ENCODE data around the gene POLR1E.

POLR1E gene, protein sequence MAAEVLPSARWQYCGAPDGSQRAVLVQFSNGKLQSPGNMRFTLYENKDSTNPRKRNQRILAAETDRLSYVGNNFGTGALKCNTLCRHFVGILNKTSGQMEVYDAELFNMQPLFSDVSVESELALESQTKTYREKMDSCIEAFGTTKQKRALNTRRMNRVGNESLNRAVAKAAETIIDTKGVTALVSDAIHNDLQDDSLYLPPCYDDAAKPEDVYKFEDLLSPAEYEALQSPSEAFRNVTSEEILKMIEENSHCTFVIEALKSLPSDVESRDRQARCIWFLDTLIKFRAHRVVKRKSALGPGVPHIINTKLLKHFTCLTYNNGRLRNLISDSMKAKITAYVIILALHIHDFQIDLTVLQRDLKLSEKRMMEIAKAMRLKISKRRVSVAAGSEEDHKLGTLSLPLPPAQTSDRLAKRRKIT

DNA sequence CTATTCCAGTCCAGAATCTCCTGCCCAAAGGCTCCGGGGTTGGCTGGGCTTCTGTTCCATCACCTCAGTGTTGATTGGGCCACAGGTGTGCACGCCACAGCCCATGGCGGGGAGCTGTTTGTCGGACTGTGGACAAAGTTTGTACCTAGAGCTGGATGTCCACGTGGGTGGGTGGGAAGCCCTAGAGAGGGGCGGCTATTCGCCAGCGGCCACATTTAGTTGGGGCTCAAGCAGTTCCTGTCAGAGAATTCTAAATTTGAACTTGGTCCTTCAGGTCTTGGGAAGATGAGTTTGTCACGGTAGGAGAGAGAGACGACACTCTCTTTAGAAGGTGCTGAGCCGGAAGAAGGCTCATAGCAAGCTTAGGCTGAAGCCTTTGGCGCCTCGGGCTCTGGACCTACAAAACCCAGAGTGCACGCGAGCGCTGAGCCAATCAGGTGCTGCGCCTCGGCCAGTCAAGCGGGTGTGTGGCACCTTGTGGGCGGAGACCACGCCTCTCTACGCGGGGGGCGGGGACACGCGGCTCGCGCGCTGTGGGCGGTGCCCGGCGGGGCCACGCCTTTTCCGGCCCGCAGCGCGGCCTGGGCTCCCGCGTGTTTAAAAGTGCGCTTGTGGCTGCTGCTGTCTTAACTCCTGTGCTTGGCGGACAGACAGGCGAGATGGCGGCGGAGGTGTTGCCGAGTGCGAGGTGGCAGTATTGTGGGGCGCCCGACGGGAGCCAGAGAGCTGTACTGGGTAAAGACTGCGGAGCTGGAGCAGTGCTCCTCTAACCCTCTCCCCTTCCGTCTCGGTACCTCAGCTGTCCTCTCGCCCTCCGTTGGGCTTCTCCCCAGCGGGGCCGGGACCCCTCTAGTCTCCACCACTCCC lies at the start of gene POLR1E:
POLR1E (plus strand) TSS at position 560 of the 867 bp plus-strand sequence; CDS start at position 660, 100 bp downstream.
- peak; percentile 93 for DNase-seq

DNA sequence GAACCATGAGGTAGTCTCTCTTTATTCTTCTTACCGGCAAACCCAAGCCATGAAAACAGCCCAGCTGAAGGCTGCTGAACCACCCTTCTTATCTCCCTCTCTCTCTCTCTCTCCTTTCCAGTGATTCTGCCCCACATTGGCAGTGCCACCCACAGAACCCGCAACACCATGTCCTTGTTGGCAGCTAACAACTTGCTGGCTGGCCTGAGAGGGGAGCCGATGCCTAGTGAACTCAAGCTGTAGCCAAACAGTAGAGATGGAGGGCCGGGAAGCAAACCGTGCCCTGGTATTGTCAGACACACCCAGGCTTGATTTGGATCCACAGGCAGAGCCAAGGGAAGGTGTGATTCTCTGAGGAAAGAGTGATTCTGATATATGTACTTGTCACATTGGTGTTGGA lies 49.2 kb upstream of the POLR1E start:
- no peak for DNase-seq

DNA sequence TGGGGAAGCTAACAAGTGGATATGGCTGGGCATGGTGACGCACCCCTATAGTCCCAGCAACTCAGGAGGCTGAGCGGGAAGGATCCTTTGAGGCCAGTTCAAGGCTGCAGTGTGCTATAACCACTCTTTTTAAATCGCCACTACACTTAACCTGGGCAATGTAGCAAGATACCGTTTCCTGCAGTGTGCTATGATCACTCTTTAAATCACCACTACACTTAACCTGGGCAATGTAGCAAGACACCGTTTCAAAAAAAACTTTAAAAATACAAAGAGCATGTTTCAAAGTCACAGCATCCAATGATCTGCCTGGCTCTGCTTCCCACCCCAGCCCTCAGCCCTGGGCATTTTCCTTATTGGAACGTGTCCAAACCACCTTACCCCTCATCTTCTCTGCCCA lies 48.7 kb upstream of the POLR1E start:
- DNase-seq, result no peak

DNA sequence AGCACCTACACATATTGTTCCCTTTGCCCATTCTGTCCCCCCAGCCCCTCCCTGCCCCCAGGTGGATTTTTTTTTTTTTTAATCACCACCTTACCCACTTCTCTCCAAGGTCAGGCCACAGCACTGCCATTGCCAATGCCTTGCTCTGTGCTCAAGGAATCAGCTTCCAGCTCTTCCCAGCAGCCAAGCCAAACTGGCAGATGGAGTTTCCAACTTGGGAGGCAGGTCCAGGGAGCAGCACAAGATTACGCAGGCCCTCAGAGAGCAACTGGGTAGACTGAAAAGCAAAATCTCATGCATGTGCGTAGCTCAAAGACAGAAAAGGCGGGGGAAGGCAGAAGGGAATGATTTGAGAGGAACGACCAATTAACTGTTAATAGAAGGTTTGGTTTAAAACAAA lies 48.1 kb upstream of the POLR1E start:
- DNase-seq, result no peak

DNA sequence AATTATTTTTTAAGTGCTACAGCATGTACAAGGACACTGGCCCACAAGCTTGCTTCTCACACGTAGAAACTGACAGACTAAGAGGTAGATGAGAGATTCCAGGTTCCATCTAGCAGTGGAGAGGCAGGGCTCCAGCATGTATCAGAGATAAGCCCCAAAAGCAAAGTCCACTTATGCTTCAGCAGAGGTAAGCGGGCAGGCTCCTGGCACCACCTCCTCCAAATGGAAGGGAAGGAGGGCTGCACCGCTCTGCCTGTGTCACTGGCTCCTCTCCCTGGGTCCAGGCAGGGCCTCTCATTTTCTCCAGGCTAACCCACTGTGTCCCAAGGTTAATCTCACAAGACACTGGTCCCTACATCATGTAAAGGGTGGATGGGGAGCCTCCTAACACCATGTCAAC lies 47.4 kb upstream of the POLR1E start:
- DNase-seq, result no peak

DNA sequence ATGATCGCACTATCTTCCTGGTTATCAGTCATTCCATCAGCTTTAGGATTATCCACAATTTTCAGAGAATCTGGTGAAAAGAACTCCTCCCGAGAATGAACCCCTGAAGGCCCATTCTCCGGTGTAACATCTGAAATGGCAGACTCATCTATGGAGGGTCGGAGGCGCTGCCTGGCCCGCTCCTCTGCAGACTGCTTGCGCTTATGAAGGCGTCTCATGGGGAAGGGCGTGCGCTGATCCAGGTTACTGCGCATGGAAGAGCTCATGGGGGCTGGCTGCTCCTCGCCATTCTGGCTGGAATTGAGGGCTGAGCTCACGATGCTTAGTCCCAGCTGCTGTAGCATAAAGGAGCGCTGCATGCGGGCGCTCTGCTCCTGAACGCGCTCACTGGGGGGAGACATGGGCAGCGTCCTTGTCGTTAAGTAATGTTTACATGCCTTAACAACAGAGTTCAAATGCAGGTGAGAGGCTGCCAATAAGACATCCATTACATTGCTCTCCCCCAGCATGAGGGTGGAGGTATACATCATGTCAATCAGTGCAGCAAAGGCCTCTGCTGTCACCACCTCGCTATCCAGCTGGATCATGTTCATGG lies 43.9 kb upstream of the POLR1E start:
- DNase-seq, result no peak

DNA sequence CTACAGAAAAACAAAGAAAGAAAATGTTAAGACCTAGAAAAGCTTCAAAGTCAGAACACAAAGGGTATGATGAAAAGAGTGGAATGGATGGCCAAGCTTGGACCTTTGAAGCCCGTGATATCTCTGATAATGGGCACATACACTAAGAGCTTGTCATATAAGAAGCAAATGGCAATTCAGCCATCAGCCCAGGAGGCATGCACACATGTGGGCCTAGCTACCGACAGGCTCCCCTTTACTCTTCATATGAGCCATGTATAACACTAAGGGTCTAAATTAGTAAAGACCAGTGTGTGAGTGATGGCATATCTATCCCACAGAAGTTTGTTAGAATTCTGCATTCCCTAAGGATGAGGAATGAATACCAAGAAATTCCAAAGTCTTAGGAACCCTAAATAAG lies 43.2 kb upstream of the POLR1E start:
- no peak for DNase-seq

DNA sequence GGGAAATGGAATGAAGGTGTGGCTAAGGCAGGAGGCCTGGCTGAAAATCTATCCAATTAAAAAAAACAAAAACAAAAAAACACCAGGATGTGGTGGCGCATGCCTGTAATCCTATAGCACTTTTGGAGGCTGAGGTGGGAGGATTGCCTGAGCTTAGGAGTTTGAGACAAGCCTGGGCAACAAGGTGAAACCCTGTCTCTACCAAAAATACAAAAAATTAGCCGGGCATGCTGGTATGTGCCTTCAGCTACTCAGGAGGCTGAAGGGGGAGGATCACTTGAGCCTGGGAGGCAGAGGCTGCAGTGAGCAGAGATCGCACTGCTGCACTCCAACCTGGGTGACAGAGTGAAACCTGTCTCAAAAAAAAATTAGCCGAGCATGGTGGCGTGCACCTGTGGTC lies 42.2 kb upstream of the POLR1E start:
- no peak for DNase-seq

DNA sequence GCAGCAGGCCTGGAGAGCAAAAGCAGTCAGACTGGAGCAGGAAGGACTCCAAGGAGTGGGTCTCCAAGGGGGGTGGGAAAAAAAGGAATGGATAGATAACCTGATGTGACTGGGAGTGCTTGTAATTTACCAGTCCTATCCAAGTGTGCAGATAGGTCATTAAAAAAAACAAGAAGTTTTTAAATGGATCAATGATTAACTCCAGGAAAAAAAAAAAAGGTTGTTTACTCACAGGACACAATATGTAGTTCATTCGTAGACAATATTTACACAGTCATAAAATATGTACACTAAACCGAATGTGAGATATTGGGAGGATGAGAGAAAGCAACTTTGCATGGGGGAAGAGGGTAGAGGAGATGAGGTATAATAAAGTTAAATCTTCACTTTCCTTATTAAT lies 40.9 kb upstream of the POLR1E start:
- DNase-seq, result no peak

DNA sequence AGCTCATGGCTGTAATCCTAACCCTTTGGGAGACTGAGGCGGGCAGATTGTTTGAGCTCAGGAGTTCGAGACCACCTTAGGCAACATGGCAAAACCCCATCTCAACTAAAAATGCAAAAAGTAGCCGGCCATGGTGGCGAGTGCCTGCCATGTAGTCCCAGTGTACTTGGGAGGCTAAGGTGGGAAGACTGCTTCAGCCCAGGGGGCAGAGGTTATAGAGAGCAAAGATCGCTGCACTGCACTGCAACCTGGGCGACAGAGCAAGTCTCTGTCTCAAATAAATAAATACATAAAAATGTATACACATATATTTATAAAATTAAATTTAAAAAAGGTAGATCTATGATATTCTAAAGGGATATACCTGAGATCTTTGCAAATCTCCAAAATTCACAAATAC lies 39.9 kb upstream of the POLR1E start:
- DNase-seq, result no peak

DNA sequence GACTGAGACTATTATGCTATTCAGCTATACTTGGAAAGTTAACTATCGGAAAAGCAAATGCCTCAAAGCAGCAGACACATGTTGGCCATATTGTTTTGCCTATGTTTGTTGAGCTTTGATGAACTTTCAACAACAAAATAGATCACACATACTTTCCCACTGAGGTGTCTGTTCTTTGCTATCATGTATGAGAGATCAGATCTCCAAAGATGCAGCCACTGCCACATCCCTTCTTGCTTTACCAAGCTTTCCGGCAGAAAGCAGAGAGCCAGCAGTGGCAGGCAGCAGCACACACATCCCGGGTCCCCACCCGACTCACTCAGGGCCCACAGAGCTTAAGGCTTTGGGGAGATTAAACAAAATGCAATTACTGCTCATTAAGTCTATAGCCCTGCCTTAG lies 39.3 kb upstream of the POLR1E start:
- DNase-seq, result no peak

DNA sequence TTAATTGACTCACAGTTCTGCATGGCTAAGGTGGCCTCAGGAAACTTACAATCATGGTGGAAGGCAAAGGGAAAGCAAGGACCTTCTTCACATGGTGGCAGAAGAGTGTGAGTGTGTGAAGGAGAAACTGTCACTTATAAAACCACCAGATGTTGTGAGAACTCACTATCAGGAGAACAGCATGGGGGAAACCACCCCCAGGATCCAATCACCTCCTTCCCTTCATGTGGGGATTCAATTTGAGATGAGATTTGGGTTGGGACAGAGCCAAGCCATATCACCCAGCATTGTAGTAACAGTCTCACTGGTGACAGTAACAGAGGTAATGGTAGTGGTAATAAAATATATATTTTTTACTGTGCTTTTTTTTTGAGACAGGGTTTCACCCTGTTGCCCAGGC lies 38.6 kb upstream of the POLR1E start:
- no peak for DNase-seq

DNA sequence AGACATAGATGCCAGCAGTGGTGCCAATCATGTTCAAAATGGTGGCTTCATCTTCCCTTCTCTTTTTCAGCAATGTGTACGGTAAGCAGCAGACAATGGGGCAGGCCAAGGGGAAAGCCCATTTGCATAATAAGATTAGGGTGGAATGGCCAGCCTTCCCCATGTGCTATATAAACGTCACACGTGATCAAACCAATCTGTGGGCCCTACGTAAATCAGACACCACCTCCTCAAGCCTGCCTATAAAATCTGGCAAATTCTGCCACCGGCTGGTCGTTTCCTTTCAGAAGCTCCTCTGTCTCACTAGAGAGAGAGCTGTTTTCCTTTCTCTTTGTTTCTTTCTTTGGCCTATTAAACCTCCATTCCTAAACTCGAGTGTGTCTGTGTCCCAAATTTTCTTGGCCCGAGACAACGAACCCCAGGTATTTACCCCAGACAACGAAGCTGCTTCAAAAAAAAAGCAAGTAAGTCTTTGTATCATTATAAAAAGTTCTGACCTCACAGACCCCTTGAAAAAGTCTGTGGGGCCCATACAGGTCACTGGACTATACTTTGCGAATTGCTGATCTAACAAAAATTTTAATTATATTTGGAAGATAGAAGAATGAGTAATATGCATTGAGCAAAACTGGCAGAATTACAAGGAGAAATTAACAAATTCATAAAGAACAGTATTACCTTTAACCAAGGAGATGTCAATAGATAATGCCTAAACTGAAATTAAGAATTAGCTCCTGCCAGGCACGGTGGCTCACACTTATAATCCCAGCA lies 35.7 kb upstream of the POLR1E start:
- no peak for DNase-seq

DNA sequence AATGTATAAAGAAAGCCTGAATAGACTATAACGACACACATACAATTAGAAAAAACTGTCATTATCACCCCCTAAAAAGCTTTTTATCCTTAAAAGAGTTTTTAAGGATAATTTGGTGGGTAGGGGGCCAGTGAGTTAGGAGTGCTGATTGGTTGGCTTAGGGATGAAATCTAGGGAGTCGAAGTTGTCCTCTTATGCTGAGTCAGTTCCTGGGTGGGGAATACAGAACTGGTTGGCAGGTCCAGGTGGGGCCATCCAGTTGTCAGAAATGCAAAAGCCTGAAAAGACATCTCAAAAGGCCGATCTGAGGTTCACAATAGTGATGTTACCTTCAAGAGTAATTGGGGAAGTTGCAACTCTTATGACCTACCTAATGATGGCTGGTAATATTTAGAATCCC lies 34.1 kb upstream of the POLR1E start:
- no peak for DNase-seq

DNA sequence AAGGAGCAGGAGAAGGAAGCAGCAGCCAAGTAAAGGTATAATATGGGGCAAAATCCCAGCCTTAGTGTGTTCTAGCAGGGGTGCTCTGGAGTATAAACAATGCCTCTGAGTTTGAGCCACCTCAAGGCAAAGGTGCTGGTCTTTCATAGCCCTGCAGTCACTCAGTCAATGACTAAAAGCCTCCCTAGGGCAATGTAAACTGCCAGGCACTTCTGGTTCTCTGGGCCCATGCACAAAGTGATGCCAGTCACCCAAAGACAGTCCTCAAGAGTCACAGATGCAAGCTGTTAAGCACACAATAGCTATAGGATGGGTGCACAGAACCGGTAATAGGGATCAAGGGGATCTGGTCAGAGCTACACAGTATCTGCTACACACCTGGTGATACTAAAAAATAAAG lies 33.1 kb upstream of the POLR1E start:
- no peak for DNase-seq

DNA sequence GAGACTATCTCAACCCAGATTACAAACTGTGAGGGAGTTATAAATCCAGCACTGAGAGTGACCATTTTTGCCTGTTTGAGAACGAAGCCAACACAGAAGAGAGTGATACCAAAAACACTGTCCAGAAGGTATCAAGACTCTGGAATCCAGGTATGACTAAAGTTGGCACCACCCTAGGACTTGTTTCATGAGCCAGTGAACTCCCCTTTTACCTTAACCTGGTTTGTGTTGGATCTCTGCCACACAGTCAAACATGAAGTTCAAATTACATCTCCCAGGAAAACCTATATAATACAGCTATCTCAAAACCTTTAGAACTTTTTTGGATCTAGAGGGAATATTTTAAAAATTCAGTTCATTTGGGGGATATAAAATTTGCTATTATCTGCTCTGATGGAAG lies 31.9 kb upstream of the POLR1E start:
- no peak for DNase-seq

DNA sequence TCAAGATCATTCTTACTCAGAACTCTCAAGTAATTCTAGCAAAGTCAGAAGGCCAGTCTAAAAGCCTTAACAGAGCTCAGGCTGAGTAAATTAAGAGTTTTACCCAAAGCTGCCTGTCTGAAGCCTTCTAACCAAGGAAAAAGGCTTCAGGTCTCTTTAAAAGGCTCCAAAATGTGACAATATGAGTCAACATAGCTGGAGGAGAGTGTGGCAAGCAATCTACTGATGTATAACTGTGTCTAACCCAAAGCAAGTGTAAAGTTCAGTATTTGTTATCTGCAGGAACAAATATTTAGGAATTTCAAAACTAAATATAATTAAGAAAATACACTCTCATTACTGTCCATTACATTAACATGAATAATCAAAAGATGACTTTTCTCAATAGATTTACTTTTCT lies 31.5 kb upstream of the POLR1E start:
- DNase-seq, result no peak

DNA sequence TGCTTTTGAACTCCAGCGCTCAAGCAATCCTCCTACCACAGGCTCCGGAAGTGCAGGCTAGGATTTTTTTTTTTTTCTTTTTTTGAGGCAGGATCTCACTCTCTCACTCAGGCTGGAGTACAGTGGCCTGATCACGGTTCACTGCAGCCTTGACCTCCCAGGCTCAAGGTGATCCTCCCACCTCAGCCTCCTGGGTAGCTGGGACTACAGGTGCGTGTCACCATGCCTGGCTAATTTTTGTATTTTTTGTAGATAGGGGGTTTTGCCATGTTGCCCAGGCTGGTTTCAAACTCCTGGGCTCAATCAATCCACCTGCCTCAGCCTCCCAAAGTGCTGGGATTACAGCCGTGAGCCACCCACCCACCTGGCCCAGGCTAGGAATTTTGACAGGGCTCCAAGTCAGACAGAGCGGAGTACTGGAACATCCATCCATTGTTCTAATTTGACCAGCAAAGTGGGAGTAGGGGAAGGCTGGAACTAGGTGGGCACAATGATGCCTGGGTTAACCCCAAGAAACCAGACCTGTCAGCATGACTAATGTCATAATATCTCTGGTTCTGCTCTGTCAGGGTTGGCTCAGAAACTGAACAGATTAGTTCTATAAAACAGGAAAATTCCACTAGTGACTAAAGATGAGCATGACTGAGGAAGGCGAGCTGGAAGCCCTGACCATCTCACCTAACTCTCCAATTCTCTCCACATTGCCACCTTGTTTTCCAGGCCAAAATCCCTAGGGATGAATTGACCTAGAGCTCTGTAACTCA lies 29.7 kb upstream of the POLR1E start:
- DNase-seq, result no peak

DNA sequence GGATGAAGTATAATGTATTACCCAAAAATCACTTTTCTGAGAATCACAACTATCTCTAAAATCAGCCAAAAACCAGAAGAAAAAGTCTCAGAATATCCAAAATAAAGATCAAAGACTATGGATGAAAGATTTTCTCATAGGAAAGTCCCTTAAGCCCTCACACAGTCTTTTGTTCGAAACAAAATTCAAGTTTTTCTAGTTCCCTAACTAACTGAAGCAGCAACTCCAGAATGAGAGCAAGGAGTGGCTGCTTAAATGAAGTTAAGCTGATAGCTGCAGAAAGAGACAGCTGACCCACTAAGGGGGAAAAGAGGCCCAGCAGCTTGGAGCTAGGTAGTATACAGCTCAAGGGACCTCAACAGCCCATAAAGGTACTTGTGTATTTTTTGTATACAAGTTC lies 28.9 kb upstream of the POLR1E start:
- no peak for DNase-seq

DNA sequence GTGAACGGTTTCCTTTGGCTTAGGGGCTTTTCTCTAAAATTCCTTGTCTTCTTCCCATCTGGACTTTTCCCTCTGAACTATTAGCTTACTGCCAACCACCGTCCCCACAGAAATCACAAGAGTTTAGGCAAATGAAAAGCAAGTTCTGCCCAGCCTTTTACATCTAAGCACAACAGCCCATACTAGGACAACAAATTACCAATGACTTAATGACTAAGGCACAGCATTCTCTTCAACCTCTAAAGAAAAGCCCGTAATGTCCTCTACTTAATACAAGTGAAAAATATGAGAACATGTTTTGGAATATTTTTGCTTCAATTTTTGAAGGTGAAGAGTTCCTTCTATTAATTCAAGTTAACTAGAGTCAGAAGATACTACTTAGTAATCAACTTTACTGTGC lies 21.7 kb upstream of the POLR1E start:
- DNase-seq, result no peak

DNA sequence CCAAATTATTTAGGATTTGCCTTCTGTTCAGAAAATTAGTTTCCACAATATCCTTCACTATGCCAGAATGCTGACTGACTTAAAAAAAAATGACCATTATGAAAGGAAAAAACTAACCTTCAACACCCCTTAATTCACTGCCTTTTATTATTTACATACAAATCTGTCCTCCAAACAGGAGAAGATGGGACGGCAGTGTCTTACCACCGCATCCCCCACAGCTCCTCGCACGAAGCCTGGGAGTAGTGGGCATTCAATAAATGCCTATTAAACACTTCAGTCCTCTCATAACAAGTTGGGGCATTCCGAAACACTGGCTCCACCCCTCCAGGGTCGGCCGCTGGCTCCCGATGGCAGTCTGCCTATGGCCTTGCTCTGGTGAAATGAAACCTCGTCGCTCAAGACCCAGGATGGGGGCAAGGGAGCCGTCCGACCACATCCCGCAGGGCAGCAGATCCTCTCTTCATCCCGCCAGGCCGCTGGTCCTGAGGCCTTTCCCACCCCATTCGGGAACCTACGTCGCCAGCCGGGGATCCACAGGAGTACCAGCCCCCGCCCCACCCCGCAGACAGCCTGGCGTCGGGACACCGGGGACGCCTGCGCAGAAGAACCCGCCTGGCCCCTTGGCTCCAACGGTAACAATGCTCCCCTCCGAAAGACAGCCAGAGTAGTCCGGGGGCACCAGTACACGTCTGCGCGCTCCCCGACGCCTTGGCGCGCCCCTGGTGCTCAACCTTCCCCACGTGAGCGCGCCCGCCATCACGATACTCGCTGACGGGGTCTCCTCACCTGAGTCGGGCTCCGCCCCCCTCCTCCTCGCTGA lies 21.1 kb upstream of the POLR1E start:
- DNase-seq, result peak; percentile 46 to 83 (median 78)
